GM19324 (cell line): ENCODE measurements around the gene CDH4.

Experiments used
- ATAC-seq: cut with Tn5 transposase; IDR thresholded peaks from one replicate; pipeline ENCODE4 v1.9.1; 2021; ENCODE audit warnings: mild to moderate bottlenecking, moderate library complexity; ENCODE audit not compliant: unreplicated experiment, low FRiP score

The CDH4 gene

DNA sequence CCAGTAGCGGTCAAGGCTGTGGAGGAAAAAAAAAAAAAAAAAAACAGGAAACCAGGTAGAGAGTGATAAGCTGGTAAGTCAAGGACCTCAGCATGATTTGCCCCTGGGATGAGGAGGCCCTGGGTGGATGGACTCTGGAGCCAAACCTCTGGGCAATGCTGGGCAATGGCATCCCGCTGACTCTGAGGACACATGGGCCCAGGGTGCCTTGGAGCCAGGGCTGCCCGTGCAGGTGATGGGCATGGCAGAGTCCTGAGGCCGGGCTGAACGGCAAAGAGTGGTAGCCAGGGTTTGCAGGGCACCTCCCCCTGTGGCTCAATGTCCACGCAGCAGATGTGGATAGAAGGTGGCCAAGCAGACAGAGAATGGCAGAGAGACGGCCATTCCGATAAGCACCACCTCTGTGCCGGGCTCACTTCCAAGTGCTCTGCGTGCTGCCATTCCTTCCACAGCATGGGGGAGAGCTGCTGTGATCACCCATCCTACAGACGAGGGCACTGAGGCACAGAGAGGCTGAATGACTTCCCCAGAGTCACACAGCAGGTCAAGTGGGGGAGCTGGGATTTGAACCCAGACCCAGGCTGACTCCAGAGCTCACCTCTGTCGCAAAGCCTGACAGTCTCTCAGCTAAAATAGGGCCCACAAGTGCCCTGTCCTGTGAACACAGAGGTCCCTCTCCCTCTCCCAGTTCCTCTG lies 353.9 kb downstream of the CDH4 start:
- no peak for ATAC-seq

DNA sequence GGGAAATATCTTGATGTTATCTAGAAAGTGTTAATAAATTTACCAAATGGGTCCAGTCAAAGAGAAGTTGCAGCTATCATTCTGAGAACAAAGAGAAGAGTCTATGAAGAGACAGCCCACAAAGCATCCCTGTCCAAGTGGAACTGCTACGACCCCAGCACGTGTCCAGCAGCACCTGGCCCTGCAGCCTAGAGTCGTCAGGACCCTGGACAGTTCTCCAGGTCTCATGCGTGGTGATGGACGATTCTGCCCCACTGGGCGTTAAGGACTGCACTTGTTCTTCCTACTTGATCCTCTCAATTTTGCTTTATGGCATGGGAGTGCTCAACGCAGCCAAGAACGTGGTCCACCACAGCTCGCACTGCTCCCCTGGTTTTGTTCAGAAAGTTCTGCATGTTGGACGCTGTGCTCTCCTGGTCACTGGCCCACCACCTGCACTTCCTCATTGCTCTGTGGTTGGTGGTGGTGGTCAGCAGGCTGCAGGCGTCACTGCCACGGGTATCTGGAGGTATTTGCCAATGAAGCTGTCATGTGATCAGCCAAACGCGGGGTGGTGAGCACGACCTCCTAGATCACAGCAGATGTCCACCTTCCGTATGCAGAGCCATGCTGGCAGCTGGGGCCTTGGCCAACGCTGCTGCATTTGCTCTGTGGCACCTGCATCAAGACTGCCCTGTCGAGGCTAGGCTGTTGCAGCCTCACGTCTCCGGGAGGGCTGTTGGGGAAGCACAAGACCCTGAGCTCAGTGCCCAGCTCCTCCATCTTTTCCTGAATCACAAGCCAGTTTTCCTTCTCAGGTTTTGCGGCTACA lies 356.4 kb downstream of the CDH4 start:
- ATAC-seq = no peak

DNA sequence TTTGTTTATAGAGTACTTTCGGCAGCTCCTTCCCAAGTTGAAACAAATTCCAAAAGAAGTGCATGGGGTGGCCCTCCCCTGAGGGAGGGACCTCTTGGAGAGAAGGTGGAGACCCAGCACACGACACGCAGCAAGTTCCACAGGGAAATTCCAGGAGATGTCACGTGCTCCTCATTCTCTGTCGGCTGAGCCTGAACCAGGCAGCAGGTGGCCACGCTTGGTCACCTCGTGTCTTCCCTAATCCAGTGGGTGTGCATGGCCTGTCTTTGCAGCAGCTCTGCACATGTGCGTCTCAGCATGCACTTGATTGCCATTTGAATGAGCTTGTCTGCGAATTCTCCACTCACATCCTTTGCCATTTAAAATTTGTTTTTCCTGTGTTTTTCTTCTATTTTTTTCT lies 357.4 kb downstream of the CDH4 start:
- ATAC-seq = no peak

DNA sequence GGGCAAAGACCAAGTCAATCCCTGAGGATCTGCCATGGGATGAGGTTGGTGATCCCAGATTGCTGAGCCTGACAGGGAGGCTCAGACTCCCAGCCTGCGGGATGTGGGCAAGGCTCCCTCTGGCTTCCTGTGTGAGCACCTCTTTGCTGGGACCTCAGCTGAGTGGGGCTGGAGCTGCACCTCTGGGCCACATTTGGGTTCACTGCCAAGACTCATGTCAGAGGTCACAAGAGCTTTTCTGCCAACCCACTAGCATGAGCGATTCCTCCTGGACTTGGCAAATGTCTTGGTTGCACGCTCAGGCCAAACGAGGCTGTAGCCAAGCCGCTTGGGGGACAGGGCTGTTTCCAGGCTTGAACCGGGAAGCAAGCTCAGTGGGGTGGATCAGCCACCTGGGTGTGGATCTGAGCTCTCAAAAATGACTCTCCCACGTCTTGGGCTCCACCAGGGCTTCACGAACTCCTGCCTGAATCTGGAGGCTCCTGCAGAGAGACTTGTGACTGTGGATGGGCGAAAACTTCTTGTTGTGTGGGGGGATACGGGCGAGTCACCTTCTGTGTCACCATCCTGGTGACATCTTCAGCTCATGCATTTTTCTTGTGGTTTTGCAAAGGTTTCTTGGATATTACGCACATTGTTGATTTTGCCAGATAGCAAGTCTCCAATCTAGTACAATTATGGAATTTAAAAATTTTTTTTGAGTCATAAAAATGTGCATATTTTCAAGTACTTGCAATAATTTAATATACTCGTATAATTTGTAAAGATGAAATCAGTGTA lies 359.5 kb downstream of the CDH4 start:
- ATAC-seq = no peak

DNA sequence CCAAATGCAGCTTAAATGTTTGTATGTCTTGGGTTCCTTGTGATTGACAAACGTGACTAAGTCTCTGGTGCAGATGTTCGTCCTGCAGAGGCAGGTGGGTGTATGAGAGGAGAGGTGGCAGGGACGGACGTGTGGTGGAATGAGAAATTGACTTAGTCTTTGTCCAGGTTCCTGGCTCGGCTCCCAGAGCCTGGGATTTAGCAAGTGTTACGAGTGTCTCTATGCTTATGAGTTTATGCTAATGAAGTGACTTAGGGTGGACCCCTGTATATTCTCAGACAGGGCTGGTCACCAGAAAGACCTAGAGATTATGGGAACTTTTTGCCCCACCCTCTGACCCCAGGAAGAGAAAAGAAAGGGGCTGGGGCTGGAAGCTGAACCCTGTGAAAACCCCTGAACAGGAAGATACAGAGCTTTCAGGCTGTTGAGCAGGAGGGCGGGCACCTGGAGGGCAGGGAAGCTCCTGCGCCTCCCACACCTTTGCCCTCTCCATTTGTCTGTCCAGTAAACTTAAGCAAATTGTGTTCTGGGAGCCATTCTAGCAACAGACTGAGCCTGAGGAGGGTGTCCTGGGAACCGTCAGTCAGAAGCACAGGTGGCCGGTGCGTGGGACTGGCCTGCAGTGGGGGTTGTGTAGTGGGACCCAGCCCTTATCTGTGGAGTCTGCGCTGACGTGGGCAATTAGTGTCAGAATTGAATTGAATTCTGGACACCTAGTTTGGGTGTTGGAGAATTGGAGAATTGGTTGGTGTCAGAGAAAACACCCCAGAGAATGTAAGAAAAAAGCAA lies 362.1 kb downstream of the CDH4 start:
- no peak for ATAC-seq

DNA sequence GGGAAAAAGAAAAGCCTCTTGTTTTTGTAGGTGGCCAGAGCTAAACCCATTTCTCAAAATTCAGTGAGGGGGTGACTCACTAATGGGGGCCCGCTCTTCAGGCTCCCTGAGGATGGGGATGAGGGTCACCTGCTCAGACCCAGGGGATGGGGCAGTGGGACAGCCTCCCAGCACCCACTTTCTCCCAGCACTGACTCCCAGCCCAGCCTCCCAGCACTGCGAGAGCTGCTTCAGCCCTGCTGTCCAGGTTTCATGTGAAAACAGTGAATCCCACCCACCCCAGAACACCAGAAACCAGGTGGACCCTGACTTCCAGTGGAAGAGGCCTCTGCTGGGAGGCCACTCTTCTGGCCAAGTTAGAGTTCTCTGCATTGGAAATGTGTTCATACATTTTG lies 362.6 kb downstream of the CDH4 start:
- no peak for ATAC-seq

DNA sequence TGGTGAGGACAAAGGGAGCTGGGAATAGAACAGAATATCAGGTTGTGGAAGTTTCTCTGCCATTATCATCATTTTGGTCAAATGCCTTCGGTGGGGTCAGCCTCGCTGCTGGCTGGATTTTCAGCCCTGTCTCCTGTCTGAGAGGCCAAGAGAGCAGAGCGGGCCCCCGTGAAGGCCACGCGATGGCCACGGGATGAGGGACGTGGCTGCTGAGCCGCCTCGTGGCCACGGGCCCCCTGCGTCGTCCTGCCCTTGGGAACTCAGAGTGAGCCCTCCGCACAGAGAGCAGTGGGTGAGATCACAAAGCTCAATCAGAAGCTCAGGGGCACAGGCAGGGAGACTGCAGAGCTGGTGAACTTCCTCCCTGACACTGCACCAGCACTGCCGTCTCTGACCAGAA lies 363.7 kb downstream of the CDH4 start:
- ATAC-seq = no peak

DNA sequence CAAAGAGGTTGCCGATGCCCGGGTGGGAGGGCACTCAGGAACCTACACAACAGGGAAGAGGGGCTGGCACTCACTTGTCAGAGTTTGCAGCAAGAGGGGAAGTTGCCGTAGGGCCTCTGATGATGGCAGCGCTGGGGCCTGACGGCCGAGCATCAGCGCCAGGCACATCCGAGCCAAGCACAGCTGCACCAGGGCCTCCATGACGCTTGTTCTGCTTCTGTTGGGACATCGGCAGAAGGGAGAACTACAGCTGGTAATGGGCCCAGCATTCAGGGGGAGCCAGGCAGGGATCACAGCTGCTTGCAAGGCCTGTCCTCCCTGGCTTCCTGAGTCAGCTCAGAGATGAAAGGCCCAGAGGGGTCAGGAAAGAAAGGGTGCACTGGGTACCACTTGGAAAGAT lies 367.7 kb downstream of the CDH4 start:
- ATAC-seq = no peak

DNA sequence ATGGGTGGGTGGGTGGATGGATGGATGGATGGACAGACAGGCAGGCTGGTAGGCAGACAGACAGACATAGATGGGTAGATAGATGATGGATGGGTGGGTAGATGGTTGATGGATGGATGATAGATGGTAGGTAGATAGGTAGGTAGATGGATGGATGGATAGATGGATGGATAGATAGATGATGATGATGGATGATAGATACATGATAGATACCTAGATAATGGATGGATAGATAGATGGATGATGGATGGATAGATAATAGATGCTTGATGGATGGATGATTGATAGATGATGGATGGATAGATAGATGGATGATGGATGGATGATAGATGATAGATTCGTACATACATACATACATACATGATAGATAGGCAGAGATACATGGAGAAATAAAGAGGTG lies 368.1 kb downstream of the CDH4 start:
- ATAC-seq = no peak

DNA sequence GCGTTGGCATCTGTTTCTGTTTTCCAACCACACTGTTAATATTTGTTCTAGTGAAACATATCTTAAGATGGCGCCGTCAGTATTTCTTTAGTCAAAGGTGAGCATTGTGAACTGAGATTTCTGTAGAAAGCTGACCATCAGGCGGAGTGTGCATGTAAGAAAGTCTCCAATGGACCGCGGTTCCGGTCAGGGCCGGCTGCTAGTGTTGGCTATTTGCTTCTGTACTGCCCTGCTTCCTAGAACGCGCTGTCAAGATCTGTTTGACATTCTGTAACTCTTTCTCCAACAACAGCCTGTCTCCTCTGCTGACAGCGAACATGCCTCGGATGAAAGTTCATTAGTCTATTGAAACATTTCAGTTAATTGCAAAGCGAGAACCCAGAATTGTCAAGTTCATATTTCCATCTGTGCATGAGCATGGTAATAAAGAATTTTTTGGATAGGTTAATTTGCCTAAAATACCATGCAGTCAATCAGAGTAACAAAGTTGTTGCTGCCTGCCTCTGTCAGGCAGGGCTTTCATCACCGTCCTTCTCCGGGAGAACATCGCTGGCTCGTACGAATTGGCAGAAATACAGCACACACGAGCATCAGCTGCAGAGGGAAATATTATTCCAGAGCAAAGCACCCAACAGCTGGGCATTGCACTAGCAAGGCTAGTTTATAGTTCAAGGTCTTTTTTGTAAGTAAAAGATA lies 369.1 kb downstream of the CDH4 start:
- no peak for ATAC-seq

DNA sequence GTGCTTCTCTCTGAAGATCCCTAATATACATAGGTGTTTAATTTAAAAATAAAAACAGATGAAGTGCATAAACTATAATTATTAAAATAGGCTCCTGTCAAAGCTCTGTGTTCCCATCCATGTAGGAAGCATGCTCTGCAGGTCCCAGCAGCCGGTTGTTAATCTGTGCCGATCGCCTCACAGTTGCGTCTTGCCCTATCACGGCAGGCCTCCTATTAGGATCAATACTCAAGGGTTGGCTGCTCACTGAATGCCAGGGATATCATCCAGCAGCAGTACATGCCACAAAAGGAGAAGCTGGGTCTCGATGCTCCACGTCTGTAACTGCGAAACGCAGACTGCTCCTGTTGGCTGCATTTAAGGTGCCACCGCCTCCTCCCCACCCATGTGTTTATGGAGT lies 369.8 kb downstream of the CDH4 start:
- ATAC-seq = no peak

DNA sequence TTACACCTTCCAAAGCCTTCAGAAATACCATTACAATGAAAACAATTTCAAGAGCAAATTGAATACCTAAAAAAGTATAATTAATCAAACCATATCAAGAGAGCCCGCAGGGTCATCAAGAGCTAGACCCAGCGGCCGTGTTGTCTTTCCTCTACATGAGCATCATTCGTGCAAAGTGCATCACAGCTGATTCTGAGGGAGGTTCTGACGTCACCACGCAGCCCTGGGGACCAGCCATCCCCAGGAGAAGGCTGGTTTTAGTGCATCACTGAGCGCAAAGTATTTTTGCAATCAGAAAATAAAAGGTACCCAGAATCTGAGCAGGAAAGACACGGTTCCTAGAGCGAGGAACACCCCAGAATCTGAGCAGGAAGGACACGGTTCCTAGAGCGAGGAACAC lies 371.4 kb downstream of the CDH4 start:
- no peak for ATAC-seq

DNA sequence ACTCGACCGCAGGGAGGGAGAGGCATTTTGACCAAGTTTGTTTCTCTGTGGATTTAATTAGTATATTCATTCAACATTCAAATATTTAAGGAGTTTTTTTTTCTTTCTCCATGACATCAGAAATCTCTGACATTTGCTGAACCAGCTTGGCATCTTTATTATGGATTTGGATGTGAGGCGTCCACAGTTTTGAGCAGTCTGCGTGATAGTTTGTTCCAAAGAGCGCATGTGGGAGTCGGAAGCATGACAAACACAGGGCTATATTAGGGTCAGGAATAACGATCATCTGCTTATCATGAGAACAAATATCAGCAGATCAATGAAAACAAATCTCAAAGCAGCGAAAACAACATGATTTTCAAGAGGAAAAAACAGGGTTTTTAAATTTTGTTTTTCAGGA lies 373.2 kb downstream of the CDH4 start:
- no peak for ATAC-seq

DNA sequence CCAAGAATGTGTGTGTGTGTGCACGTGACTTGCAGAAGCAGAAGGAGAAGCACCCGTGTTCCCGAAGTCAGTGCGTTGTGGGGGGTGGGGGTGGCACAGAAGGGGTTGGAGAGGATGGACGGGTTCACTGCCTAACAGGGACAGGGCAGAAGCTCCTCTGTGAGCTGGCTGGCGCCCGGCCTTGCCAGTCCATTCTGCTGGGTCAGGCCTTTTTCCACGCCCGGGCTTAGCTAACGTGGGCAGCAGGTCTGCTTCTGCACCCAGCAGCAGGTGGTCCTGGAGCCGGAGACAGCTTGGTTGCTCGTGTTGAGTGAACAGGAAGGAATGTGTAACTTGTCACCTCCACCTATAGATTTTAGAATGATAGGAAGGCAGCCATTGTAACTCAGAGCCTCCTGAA lies 374.4 kb downstream of the CDH4 start:
- ATAC-seq = no peak

DNA sequence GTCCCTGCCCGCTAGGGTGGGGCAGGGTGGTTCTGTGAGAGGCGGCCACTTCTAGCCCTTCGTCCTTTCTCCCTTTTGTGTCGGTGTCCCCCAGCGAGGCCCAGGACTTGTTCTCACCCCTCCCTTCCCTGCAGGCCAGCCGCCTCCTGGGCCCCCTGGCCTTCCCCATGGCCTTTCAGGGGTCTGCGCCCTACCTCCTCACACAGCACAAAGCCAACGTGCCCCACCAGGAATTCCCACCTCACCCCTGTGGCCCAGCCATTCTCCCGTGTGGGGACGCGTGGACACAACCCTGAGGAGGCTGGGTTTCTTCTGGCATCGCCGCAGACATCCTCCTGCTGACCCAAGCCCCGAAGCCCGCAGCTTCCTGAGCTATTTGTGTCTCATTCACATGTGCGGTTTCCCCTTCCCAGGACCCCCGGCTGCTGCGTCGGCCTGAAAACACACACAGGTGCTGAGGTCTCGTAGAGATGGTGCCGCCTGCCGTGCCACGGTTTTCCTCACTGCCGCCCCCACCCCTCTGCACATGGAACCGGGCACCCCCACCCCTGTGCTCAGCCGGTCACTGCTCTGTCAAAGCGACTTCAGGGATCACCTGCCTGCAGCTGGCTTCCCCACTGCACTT lies 375.8 kb downstream of the CDH4 start:
- no peak for ATAC-seq

DNA sequence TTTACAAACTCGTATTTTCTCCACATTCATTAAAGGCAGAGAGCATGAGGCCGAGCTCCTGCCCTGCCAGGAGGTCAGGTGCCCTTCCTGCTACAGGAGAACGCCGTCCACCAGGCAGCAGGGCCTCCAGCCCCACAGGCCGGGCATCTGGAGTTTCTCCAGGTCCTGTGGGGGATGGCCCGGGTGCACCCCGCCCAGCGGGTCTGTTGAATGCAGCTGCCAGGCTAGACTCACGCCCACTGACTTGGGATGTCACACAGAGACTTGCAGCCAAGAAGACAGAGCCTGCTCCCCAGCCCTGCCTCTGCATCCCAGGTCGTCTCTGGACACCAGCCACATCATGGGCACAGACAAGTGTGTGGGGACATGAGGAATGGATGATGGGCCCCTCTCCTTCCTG lies 376.4 kb downstream of the CDH4 start:
- ATAC-seq = no peak

DNA sequence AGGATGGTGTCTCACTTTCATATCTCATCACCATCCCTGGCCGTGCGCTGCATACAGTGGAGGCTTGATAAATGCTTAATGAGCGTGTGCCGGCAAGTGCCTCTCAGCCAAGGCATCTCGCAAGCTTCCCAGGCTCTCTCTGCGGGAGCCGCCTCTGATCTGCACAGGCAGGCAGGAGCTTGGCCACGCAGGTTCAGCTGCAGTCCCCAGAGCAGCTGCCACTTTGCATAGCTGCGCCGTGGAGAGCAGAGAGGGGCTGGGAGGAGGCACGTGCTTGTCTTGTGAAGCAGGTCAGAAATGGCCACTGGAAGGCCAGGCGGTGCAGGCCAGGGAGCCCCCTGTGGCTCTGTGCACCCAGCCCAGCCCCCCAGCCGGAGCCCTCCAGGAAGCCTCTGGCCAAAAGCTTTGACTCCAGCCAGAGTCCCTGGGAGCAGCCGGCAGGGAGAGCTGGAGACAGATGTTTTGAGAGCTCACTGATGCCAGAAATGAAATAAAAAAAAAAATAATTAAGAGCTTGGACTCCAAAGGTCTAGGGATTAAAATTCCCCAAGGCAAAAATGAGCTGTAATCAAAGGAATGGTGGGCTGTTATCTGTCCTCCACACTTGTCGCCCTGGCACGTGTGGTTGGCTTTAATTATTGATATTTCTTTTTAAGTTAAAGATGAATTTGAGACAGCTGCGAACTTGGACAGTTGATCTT lies 377.0 kb downstream of the CDH4 start:
- no peak for ATAC-seq

DNA sequence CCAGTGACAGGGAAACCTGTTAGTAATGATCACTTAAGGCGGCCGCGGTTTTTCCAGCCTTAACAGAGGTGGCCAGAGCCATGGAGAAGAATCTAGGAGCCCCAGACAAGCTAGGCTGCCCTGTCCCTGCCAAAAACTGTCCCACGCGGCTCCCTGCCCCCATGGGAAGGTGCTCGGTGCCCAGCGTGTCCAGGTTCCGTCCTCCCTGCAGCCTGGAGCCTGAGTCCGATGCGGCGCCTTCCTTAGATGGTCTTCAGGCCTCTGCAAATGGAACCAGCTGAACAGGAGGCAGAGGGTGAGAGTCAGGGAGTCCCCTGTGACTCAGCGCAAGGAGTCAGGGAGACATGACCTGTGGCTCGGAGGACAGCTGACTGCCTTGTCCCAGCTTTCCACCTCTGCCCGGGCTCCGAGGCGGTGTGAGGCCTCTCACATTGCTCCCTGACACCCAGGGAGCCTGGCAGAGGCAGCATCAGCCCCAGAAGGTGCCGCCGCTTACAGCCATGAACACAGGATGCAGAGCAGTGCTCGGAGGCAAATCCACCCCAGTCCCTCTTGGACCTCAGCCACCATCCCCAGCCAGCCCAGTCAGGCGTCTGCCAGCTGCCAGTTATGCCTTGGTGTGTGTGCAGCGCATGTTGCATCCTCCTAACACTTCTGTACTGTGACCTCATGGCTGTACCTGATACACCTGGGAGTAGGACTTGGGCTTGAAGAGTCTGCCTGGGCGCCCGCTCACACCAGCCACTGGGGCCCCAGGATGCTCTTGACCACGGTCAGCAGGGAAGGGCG lies 377.7 kb downstream of the CDH4 start:
- ATAC-seq = no peak

DNA sequence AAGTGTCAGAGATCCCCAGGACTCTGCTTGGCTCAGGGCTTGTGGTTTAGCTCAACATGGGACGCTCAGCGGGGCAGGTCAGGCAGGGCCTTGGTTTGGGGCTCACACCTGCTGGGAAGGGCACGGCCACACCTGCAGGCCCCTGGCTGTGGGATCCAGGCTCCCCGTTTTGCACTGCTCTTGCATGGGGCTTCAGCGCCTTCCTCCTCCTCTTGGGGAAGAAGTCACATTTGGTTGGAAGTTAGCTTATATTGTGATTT lies 378.3 kb downstream of the CDH4 start:
- no peak for ATAC-seq
